GM21360 (cell line): ENCODE data around the gene MTHFD1L.
"Not testable (repeated sequence)": the region's sequence is repeated elsewhere in the genome, so short reads cannot be mapped to it uniquely, and the experiment has no call there.

ENCODE experiments used
- ATAC-seq: cut with Tn5 transposase; IDR thresholded peaks from one replicate; pipeline ENCODE4 v1.9.1; 2021; ENCODE audit warnings: mild to moderate bottlenecking, moderate library complexity; ENCODE audit not compliant: unreplicated experiment

The MTHFD1L gene

GRCh38 chr6:151036211-151036721 is 170.8 kb downstream of the MTHFD1L start:
- not testable (repeated sequence) for ATAC-seq

- no peak for ATAC-seq
Observed at GRCh38 chr6:151036869-151037680, 171.6 kb downstream of the MTHFD1L start.

DNA sequence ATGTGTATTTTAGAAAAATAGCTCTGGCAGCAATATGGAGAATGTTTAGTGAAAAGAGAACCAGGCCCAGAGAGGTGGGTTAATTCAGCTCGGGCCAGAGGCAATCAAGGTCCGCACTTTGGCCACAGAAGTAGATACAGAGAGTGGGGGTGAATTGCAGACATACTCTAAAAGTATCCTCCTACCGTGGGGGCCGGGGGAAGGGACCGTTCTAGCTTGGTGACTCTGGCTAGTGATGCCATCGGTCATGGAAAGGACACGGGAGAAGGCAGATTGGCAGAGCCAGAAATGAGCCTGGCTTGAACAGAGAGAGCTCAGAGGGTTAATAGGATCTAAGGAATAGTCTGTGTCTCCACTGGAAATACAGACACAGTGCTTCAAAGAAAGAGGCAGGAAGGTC is 173.1 kb downstream of the MTHFD1L start:
- no peak for ATAC-seq

DNA sequence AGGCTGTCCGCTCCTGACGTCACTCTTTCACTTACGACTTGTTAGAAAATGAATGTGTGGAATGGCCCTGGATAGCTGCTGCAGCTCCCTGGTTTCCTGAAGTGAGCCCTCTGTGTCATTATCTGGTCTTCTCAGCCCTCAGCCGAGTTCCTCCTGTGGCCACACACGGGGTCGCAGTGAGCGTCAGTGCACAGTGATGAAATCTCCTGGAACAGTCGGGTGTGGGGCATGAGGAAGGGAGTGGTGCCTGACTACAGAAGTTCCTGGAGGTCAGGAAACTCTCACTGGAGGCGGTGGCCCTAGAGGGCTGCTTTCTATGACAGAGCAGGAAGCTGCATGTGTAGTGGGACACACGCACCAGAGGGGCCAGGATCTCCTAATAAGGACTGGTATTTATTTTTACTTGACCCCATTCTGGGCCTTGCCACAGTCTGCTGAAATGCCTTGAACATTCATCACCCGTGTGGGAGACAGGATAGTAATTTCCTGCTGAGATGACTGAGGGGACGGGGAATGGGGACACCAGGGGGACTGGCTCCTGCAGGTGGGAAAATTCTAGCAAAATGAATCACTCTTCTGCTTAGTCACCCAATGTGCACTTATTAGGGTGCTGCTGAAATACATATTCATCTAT is 175.5 kb downstream of the MTHFD1L start:
- not testable (repeated sequence) for ATAC-seq

- no peak for ATAC-seq
Observed at GRCh38 chr6:151041686-151042085, 176.2 kb downstream of the MTHFD1L start.

GRCh38 chr6:151042911-151043330 is 177.4 kb downstream of the MTHFD1L start:
- not testable (repeated sequence) for ATAC-seq

- no peak for ATAC-seq
Observed at GRCh38 chr6:151043944-151044343, 178.4 kb downstream of the MTHFD1L start.

- ATAC-seq, result no peak
Observed at GRCh38 chr6:151044465-151045441, 179.3 kb downstream of the MTHFD1L start.

- ATAC-seq, result not testable (repeated sequence)
Observed at GRCh38 chr6:151045511-151046222, 180.2 kb downstream of the MTHFD1L start.

GRCh38 chr6:151051164-151051563 is 185.7 kb downstream of the MTHFD1L start:
- ATAC-seq, result no peak

DNA sequence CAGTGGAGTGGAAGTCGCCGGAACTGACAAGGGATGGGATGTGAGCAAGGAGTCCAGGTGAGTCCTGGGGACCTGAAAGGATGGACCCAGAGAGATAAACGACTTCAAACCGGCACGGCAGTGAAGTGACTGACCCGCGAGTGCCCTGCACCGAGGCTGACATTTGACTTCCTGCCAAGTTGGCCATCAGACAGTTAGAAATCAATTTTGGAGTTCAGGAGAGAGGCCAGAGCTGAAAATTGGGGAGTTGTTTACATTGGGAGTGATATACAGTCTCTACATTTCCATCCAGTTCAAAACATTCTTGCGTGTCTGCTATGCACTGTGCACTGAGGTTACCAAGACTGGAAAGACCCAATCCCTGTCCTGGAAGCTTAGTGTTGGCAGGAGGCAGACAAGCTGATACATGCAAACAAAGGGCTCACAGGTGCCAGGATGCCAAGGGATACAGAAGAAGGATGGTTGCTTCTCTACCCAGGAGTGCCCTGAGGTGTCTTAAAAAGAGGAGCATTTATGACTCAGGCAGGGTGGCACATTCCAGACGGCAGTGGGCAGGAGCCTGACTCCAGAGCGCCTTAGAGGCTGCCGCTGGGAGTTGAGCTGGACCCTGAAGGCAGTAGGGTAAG is 186.6 kb downstream of the MTHFD1L start:
- ATAC-seq, result no peak

GRCh38 chr6:151054306-151054705 is 188.8 kb downstream of the MTHFD1L start:
- no peak for ATAC-seq

- no peak for ATAC-seq
Observed at GRCh38 chr6:151056230-151056907, 190.9 kb downstream of the MTHFD1L start.

DNA sequence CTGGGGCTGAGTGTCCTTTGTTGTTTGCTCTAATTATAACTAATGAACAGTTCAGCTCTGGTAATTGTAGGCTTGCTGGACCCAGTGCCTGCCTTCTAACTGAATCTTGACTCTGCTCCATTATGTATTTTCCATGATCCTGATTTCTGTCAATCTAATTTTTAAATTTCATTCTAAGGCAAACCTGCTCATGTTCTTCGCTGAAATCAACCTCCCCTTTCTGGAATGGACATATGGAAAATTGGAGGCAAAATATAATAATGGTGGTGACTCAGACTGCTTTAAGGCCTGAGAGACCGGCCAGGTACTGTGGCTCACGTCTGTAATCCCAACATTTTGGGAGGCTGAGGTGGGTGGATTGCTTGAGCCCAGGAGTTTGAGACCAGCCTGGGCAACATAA is 191.6 kb downstream of the MTHFD1L start:
- no peak for ATAC-seq

DNA sequence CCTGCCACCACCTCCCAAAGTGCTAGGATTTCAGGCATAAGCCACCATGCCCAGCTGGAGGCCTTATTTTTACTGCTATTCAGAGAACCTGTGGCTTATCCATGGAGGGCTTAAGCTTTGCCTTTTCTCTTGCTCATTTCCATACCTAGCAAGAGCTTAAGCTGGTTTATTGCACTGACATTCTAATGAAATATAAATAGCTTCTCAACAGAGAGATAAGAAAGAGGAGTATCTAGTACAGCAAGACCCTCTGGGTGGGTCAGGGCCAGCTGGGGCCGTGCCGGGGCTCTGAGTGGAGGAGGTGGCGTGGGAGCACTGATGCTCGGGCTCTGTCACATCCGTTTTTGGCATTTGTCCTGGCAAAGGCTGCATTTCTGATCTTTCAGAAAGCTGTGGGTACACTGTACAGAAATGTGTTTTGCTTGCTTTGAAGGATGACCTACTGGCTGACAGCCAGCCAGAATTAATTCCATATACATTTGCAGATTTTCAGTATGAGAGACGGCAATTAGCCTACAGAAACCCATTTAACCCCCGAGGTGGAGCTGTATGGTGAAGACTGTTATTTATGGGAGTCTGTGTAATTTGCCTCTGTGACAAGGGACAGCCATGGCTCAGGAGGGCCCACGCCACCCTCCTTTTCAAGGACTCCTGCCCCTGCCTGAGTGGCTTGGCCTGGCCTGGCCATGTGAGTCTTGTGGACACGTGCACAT is 192.7 kb downstream of the MTHFD1L start:
- ATAC-seq, result no peak

GRCh38 chr6:151059612-151060095 is 194.2 kb downstream of the MTHFD1L start:
- ATAC-seq, result no peak

DNA sequence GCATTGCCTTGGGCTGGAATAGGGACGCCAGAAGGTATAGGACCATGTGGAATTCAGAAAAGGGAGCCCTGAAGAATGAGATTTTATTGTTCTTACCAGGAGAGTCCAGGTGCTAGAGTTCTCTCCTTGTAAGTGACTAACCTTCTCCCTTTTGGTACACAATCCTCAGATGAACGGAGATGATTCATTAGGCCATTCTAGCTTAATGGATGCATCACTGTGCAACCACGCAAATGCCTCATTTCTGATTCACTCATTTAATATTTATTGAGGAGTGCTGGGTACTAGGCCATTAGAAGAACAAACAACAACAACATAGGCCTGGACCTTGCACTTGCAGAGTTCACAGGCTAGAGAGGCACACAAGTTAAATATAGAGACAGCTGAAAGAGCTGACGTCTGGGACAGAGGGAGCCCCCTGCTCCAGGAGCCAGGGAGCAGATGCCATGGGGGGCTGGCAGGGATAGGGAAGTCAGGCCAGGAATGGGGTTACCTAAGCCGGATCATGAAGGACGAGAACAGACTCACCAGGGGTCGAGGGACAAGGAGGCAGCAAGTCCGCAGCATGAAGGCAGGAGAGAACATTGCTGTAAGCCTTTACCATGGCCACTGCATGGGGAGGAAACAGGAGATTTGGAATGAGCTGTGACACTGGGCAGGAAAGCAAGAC is 194.7 kb downstream of the MTHFD1L start:
- ATAC-seq, result no peak
